Kidney tubule cell (primary cell): ENCODE measurements around the gene CCDC54.
"Not testable (repeated sequence)": the region's sequence is repeated elsewhere in the genome, so short reads cannot be mapped to it uniquely, and the experiment has no call there.

ENCODE experiments used
- DNase-seq: peaks from one replicate; pipeline ENCODE4 v3.0.0-alpha.2; 2018; ENCODE audit warnings: low spot score

The CCDC54 gene

DNA sequence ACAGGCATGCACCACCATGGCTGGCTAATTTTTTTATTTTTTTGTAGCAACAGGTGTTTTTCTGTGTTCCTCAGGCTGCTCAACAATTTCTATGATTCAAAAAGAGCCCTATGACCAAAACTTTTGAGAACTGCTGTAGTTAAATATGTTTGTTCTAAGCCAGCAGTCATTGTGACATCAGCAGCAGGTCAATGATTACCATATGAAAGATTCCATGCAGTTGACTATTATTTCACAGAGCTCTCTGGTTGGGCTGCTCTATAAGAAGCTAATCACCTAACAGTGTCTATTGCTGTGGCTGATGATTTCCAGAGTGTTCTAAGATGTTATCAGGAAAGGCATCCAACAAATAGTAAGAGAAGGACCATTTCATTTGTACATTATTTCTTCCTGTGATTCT, at the start of gene CCDC54:
Gene CCDC54, plus strand, starts transcription at position 289 of the 400 bp plus-strand sequence. CDS start 149 bp downstream, outside the sequence.
- DNase-seq = peak; percentile 92

DNA sequence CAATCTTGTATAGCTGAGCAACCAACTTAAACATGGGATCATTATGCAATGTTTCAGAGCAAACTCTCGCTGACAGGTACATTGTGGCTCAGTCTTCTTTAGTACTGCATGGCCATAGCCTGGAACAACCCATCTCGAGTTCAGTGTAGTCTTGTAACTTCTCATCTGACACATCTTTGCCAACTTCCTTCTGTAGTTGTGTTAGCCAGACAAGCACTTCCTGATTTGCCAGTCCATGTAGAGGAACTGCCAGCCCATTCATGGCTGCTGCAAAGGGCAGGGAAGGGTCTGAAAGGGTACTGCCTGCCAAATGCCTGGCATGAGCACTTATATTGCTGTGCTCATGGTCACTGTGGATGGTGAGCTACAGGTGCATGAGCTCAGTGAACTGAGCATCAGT, 49.2 kb upstream of the CCDC54 start:
- no peak for DNase-seq

DNA sequence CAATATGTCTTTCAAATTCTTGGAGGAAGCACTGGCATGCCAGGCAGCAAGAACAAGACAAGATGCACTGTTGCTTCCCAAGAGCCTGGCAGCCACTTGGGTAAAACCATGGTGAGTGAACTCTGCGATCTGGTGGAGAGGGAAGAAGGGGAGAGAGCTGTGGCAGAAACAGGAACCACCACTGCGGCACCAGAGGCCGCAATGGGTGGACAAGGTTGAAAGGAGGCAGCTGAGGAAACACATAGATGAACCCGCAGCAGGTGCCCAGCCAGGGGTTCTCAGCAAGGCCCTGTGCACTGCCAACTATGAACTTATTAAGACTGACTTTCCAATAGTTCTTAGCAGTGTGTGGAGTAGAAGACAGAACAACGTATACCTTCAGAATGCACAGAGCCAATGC, 48.2 kb upstream of the CCDC54 start:
- DNase-seq = no peak

DNA sequence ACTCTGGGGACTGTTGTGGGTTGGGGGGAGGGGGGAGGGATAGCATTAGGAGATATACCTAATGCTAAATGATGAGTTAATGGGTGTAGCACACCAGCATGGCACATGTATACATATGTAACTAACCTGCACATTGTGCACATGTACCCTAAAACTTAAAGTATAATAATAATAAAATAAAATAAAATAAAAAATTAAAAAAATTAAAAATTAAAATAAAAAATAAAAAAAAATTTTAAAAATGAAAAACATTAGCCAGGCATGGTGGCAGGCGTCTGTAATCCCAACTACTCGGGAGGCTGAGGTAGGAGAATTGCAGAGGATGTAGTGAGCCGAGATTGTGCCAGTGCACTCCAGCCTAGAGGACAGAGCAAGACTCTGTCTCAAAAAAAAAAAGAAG, 37.5 kb upstream of the CCDC54 start:
- DNase-seq = not testable (repeated sequence)

DNA sequence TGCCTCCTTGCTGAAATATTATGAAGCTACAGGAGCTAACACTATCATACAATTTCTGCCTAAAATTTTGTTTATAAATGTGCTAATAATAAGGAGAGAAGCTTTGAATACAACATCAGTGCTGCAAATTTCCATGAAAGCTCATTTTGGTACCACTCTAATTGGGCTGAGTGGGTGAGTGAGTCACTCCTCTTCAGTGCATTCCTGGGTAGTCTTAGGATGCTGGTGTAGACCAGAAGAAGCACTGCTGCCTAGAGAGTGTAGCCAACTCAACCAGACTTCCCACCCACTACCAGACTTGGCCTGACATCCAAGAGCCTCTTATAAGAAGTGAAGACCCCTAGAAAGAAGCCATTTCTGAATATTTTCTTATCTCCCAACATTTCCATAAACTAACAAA, 32.5 kb upstream of the CCDC54 start:
- peak; percentile 19 for DNase-seq

DNA sequence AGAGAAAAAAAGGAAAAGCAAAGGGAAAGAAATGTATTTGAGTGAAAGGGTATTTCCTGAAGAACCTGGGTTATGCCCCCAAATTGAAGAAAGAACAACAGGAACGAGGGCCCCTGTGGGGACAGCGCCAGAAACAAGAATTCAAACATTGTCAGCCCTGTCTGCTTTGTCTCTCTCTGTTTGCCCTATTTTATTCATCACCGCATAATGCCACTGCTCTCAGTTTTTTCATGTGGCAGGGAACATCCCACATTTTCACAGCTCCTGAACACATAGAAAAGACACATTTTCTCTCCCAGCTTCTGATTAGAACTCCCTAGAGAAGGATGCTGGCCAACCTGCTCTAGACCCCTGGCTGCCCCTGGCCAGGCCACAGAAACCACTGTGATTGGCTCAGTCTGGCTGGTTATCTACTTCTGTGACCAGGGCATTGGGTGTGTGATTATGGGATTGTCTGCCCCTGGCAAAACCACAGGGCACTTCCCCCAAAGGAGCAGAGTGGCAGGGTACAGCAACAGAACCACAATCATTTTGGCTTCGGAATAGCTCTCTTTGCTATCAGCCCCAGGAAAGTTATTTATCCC, 31.3 kb upstream of the CCDC54 start:
- no peak for DNase-seq

DNA sequence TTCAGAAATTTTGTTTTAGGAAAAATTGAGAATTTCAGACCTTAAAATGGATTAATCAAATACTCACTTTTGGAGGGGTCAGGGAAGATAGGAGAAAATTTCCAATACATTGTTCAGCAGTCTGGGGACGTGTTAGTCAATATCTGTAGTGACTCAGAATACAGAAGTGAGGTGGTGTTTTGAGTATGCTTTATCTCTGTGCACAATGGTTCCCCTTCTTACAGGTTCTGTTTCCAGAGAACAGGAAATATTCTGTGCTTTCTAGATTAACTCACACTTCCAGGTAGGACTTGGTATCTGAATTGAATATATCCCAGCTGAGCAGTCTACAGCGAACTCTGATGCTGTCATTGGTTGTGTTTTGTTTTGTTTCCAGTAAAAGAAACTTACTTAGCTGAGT, 30.7 kb upstream of the CCDC54 start:
- DNase-seq = peak; percentile 13

DNA sequence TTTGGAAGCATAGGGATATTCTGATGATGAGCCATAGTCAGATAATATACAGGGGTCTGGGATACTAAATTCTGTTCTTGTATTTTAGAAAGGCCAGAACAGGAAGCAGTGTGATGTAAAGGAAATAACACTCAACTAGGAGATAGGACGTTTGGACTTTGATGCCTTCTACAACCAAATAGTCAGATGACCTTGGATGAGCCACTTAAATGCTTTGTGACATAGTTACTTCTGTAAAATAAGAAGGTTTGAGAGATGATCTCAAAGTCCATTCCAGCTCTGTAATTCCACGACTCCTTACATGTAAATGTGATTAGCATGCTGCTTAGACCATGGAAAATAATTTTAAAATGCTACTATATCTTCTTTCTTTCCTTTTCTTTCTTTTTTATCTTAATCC, 29.5 kb upstream of the CCDC54 start:
- no peak for DNase-seq

DNA sequence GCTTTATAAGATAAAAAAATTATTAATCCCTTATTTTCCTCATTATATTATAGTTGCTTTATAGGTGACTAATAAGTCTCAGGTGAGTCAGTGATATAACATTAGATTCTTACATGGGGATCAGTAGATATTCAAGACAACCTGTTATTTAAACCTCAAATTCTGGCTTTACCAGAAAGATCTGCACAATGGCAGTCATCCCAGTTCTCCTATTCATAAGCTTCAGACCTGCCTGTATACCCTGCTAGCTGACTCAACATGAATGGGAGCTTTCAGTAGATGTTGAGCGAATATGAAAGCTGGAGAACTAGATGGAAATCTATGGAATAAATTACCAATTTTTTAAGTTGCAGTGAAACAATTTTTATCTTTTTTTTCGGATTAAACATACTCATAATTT, 20.5 kb upstream of the CCDC54 start:
- DNase-seq = no peak

DNA sequence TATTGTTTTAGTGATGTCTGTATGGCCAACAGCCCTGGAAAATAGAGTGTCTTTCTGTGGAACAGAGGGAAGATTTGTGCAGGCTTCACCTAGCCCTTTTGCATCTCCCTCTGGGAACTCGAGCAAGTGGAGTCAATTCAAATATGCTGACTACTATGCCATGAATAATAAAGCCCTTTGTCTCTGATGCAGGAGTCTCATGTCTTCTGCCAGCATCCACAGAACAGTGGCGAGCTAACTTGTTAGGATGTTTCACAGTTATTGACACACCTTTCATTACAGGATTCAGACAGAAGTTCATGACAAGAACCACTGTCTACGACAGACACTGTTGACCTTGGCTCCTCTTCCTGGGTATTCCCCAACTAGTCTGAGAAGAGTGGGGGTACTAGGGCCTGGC, 15.6 kb upstream of the CCDC54 start:
- no peak for DNase-seq

DNA sequence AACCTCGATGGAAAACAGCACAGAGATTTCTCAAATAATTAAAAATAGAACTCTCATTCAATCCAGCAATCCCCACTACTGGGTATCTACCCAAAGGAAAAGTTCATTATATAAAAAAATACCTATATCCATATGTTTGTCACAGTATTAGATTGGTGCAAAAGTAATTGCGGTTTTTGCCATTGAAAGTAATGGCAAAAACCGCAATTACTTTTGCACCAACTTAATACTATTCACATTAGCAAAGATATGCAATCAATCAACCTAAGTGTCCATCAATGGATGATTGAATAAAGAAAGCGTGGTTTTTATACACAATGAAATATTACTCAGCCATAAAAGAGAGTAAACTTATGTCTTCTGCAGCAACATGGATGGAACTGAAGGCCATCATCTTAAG, 12.2 kb upstream of the CCDC54 start:
- no peak for DNase-seq

DNA sequence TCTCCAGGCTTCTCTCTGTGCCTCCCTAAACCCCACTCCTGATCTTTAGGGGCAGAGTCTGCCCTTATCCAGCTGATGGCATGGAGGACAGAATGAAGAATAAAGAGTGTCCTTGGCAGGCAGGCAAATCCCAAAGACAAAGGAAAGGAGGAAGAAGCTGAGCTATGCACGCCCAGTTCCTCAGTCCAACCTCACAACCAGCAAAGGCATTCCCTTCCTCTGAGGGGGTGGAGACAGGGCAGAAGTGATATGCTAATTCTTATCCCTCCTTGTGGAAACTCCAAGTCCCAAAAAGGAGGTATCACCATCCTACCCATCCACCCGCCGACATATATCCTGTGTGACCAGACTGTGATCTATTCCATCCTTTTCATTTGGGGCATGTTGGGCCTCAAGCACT, 10.5 kb upstream of the CCDC54 start:
- DNase-seq = peak; percentile 37

DNA sequence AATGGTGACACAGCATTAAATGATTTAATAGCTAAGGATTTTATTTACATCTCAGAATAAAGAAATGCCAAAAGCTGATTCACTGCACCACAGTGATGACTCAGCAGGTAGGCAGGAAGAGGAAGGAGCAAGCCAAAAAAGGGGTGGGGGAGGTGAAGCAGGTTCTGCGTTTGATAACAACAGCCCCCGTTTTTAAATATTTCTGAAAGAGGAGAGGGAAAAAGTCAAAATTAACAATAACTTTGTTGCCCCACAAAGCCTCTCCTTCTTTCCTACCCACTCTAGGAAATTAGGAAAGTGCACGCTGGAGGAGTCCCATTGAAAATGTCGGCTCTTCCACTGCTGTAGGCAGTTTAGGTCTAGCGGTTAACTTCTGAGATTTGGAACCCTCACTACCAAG, 9.9 kb upstream of the CCDC54 start:
- DNase-seq = peak; percentile 78

DNA sequence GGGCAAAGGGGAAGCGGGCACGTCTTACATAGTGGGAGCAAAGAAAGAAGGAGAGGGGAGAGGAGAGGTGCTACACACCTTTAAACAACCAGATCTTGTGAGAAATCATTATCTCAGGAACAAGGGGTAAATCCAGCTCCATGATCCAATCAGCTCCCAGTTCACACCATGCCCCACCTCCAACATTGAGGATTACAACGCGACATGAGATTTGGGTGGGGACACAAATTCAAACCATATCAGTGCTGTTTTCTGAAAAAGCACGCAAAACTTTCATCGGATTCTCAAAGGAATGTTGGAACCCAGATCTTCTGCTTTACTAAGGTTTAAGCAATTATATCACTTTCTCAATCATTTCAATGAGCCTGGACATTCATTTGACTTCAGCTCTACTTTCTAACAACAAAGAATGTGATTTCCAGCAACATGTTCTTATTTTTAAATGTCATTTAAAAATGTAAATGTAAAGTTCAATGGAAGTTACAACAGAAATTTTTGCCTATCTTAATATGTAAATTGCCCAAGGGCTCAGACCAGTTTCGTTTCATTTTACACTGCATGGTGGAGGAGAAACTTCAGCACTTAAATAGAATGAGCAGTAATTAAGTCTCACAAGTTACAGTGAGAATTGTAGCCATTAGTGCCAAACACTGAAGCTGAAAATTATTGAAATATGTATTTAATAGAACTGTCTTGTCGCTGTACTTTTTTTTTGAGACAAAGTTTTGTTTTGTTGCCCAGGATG, 8.4 kb upstream of the CCDC54 start:
- no peak for DNase-seq

DNA sequence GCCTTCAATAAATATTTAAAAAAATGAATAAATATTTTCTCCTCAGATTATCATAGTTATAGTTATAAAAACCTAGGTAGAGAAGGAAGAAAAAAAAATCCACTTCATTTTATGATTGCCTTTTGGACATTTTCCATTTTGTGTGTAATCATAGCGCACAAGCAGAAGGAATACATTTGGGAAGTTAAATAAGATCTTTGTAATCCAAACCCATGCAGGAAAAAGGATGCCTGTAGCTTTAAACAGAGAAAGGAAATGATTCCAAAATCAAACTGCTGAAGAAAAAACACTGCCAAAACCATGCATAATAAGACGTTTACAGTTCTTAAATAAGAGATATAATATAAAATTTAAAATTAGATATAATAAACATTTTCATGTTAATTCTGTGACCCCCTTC, 7.4 kb upstream of the CCDC54 start:
- no peak for DNase-seq

DNA sequence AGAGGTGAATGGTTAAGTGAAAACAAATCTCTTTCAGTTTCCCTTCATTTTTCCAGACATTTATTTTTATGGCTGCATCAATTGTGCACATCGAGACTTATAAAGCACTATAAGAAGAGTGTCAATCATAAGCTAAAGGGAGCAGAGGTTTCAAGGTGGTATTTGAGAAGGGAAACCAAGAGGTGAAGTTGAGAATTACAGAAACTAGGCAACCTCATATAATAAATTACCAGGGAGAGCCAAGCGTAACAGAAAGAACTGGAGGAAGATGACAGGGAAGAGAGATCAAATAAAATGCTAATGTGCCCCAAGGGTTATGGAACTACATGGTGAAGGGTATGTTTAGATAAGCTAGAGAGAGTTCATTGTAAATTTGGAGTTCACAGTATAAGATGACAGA, 6.3 kb upstream of the CCDC54 start:
- DNase-seq = peak; percentile 73

DNA sequence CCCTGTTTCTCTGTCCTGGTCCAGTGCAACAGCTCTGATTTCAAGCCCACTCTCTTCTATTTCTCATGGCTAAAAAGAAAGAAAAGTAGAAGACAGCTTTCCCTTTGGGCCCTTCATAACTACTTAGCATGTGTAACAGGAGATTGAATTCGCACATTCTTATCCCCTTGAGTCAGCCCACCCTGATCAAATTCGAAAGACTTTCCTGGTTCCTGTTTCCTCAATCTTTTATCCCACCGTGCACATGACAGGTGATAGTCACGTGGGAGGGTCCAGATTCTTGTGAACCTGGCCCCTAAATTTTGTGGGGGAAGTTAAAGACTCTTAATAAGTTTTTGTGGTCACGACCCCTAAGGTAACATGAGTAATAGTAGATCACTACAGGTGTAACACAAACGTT, 4.7 kb upstream of the CCDC54 start:
- peak; percentile 53 for DNase-seq

DNA sequence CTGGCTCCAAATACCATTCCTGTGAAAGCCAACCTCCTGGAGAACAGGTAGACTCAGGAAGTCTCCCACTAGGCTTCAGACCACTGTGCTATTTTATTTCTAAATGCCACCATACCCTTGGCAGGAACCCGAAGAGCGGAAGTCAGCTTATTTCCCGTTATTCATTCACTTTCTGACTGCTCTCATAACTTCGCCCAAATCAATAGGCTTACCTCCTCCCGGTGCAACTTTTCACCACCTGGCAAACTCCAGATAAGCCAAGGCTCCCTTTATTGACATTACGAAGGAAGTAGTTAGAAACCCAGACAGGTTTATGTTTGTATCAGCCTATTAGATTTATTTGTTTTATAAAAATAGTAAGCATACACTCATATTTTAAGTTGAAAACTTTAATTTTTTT, 3.3 kb upstream of the CCDC54 start:
- no peak for DNase-seq

DNA sequence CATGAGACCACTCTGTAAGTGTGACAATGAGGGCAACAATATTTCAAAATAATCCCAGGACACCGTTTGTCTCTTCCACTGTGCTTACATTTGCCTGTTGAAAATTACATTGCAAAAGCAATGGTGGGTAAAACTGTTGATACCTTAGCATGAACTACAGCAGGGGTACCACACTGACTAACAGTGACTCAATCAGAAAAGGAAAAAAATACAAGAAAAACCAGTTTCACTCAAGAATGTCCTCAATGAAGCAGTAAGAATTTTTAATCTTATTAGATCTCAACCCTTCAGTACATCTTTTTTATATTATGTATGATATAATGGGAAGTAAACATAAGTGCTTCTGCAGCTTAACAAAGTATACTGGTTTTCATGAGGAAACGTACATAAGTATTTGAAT, 1.6 kb upstream of the CCDC54 start:
- DNase-seq = no peak

DNA sequence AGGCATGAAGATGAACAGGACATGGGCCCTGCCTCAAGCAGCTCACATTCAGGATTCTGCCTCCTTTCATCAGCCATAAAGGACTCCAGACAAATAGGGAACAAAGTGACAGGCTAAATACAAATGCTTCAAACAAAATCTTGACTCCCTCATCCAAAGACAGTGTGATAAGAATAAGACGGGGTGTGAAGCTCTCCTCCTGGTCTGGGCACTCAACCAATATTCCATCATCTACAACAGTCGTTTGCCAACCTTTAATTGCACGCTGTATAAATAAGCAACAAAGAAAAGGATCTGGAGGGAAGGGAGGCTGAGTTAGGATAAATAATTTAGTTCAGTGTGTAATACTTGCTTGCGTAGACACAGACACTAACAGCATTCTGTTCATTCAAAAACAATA, 5.4 kb downstream of the CCDC54 start:
- DNase-seq = no peak

DNA sequence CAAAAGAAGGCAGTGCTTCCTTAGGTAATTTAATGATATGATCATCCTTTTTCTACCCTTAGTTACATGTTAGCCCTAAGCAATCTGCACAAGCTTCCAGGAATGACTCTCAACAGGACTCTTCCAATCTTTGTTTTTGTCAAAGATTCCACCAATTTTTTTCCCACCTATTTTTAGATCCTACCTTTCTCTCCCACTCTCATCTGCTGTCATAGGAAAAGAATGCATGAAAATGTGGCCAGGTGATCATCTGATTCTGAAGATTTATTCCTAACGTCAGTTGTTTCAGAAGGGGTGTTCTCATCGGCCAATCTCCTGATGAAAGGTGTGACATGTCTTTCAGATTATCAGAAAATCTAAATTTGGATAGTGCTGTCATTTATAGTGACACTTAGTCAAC, 7.2 kb downstream of the CCDC54 start:
- DNase-seq = no peak

DNA sequence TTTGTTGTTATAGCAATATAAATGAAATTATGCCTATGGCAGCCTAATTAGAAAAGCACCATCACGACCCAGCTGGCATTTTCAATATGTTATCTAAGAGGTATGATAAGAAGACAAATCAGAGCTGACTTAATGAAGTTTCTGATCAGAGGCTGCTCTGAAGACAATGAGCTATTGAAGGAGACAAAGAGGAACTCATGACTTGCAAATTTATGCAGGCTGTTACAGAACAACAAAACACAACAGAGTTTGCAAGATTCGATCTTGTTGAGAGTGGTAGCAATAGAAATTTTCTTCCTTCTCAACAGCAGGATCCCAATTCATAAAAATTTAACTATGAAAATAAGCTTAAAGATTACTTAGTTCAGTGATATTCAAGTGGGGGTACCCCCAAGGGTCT, 7.7 kb downstream of the CCDC54 start:
- DNase-seq = no peak

DNA sequence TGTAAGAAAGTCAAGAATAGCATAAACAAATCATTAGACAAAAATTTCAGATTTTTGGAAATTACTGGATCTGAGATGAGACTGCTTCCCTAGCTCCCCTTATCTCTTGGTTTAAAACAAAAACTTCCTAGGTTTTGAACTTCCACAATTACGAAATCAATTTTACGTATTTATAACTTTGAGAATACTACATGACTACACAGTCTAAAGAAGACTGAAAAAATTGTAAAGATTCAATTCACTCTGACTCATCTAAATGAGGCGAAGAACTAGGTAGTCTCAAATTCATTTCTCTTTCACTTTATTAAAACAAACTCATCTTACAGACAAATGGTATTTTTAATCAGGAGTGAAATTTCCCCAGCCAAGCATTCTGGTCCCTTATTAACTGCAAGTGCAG, 10.3 kb downstream of the CCDC54 start:
- no peak for DNase-seq

DNA sequence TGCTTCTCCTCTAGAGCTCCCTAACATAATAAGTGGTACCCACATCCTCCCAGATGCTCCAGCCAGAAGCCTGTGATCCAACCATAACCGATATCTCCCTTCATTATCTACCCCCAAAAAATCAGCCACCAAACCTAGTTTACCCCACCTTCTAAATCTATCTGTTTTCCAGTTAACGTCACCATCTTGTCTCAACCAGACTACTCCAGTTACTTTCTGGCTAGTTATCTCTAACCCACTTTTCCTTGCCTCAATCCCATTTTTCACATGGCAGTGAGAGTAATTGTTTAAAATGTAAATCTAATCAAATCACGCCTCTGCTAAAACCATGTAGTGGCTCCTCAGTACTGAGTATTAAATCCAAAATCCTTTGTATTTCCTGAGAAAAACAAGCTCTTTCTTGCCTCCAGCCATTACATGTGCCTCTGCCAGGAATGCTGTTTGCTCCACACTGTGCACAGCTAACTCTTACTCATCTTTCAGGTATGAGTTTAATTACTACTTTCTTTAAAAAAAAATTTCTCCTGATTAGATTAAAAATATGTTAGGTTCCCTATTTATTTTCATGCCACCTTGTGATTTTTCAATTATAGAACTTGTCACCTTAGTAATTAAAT, 15.4 kb downstream of the CCDC54 start:
- peak; percentile 63 for DNase-seq
